Motor neuron (in vitro differentiated cells): ENCODE measurements around the gene AMZ2. TPM values are rescaled to one million over a fixed set of nuclear protein-coding genes. Genes with fewer than 3 reads are reported as not detected.
"Not testable (repeated sequence)": the region's sequence is repeated elsewhere in the genome, so short reads cannot be mapped to it uniquely, and the experiment has no call there.

Experiments
- ATAC-seq, 8 experiments: fragments of 200-7000 bp; cut with Tn5 transposase; replicated peaks in 6 of 8; 2 replicates each; pipeline ENCODE4 v1.8.0; 2021; ENCODE audit warnings: mild to moderate bottlenecking in 8 of 8, moderate library complexity in 8 of 8
- H3K27ac ChIP-seq, 2 donors: fragments of 250-450 bp; sonication (Bioruptor Pico); 2 replicates each; pipeline ENCODE4 v1.9.0; 2021; ENCODE audit warnings: antibody characterized with exemption in 2 of 2, mild to moderate bottlenecking in 2 of 2, moderate library complexity in 1 of 2
- H3K4me1 ChIP-seq, 2 donors: fragments of 250-450 bp; sonication (Bioruptor Pico); replicated peaks in 1 of 2; 2 replicates each; pipeline ENCODE4 v1.6.1; 2021; ENCODE audit warnings: antibody characterized with exemption in 2 of 2, mild to moderate bottlenecking in 2 of 2, moderate library complexity in 1 of 2
- H3K4me3 ChIP-seq, 5 donors: fragments of 250-450 bp; sonication (Bioruptor Pico); 2 replicates each; pipeline ENCODE4 v1.9.0; 2021; ENCODE audit warnings: antibody characterized with exemption in 5 of 5, mild to moderate bottlenecking in 5 of 5, moderate library complexity in 4 of 5
- WGBS, 10 experiments: fragments of 450-650 bp; shearing (Covaris generic); methylation state at CpG; one replicate each; pipeline ENCODE4 v1.0.0; 2022; 5-methylcytosine and 5-hydroxymethylcytosine counted together
- in situ Hi-C, 9 experiments: fragments of 400-800 bp; cut with MboI; loops; one replicate each; pipeline ENCODE4 v1.15.0; 2021; ENCODE audit warnings: low sequenced_read_pairs in 9 of 9, low pct_unique_long_range_greater_than_20kb in 2 of 9; ENCODE audit not compliant: unreplicated experiment in 9 of 9
- total RNA-seq, 8 experiments: library from RNA; unstranded; fragments of 300-600 nt; gene quantifications; 2 replicates each; pipeline versions ENCODE4 v1.2.3 to v1.2.4, GENCODE V29; 2022

The AMZ2 gene
- total RNA-seq, 8 experiments from 2014 or later, result 60.9 to 114 (median 100) TPM

- WGBS, 10 experiments, result 60 to 94% (median 89%) methylated on average over 1 to 10 of the region's 17 CpGs; no CpG with 5 or more reads in 3 of the 10 experiments
- in situ Hi-C loops, result no loop called here
- Histone ChIP-seq H3K4me1 (no peaks in the 10 kb centered on the region), H3K4me3 (no peak overlapping the region), H3K27ac (no peak overlapping the region)
- ATAC-seq, result no peak
Observed at GRCh38 chr17:68228817-68229570, 18.8 kb upstream of the AMZ2 start.

- in situ Hi-C loops, result no loop called here
- Histone ChIP-seq H3K4me1 (no peaks in the 10 kb centered on the region), H3K27ac (no peak overlapping the region), H3K4me3 (no peak overlapping the region)
- WGBS, 10 experiments, result 80 to 100% (median 100%) methylated on average over 1 to 4 of the region's 8 CpGs; no CpG with 5 or more reads in 7 of the 10 experiments
- ATAC-seq, result no peak
Observed at GRCh38 chr17:68229619-68230018, 18.2 kb upstream of the AMZ2 start.

- H3K4me1 ChIP-seq, H3K4me3 ChIP-seq, ATAC-seq, H3K27ac ChIP-seq, in situ Hi-C loops: not testable (repeated sequence)
- 67 to 100% (median 91%) methylated on average over 1 to 4 of the region's 4 CpGs; no CpG with 5 or more reads in 2 of the 10 experiments for WGBS, 10 experiments
Observed at GRCh38 chr17:68231131-68231530, 16.7 kb upstream of the AMZ2 start.

GRCh38 chr17:68231541-68231940 lies 16.3 kb upstream of the AMZ2 start:
- ATAC-seq, result no peak
- WGBS, 10 experiments, result 100% methylated on average over 1 of the region's 1 CpG; no CpG with 5 or more reads in 9 of the 10 experiments
- H3K27ac ChIP-seq, result no peak overlapping the region
- no peak overlapping the region for H3K4me3 ChIP-seq
- in situ Hi-C loops, result no loop called here
- H3K4me1 ChIP-seq, result no peaks in the 10 kb centered on the region

- peak in 2 of 8 experiments; percentile 28 to 77 for ATAC-seq
- H3K4me3 ChIP-seq, H3K4me1 ChIP-seq, in situ Hi-C loops, H3K27ac ChIP-seq: not testable (repeated sequence)
- 60 to 100% (median 80%) methylated on average over 1 of the region's 1 CpG; no CpG with 5 or more reads in 7 of the 10 experiments for WGBS, 10 experiments
Observed at GRCh38 chr17:68232741-68233140, 15.1 kb upstream of the AMZ2 start.

- H3K4me1 ChIP-seq, in situ Hi-C loops, H3K27ac ChIP-seq, H3K4me3 ChIP-seq: not testable (repeated sequence)
- peak in 7 of 8 experiments; percentile 32 to 89 (median 67) for ATAC-seq
- WGBS, 10 experiments, result 49 to 100% (median 85%) methylated on average over 1 to 11 of the region's 12 CpGs; no CpG with 5 or more reads in 1 of the 10 experiments
Observed at GRCh38 chr17:68234726-68235335, 13.0 kb upstream of the AMZ2 start.

- peak in 5 of 8 experiments; percentile 38 to 69 (median 65) for ATAC-seq
- WGBS, 10 experiments, result 30 to 100% (median 73%) methylated on average over 2 to 3 of the region's 11 CpGs; no CpG with 5 or more reads in 6 of the 10 experiments
- in situ Hi-C loops, H3K4me3 ChIP-seq, H3K27ac ChIP-seq, H3K4me1 ChIP-seq: not testable (repeated sequence)
Observed at GRCh38 chr17:68235336-68235791, 12.5 kb upstream of the AMZ2 start.

- ATAC-seq, H3K4me1 ChIP-seq, in situ Hi-C loops, H3K27ac ChIP-seq, H3K4me3 ChIP-seq: not testable (repeated sequence)
- WGBS, 10 experiments, result 60 to 100% (median 87%) methylated on average over 1 to 11 of the region's 16 CpGs; no CpG with 5 or more reads in 1 of the 10 experiments
Observed at GRCh38 chr17:68237369-68238163, 10.3 kb upstream of the AMZ2 start.

- in situ Hi-C loops, result no loop called here
- H3K27ac ChIP-seq, result no peak overlapping the region
- 43 to 100% (median 71%) methylated on average over 1 to 3 of the region's 3 CpGs; no CpG with 5 or more reads in 1 of the 10 experiments for WGBS, 10 experiments
- ATAC-seq, result peak in 1 of 8 experiments; percentile 65
- H3K4me1 ChIP-seq, result no peaks in the 10 kb centered on the region
- no peak overlapping the region for H3K4me3 ChIP-seq
Observed at GRCh38 chr17:68238164-68238870, 9.5 kb upstream of the AMZ2 start.

GRCh38 chr17:68238871-68239253 lies 9.0 kb upstream of the AMZ2 start:
- 49 to 100% (median 87%) methylated on average over 1 to 3 of the region's 3 CpGs; no CpG with 5 or more reads in 3 of the 10 experiments for WGBS, 10 experiments
- in situ Hi-C loops, result no loop called here
- Histone ChIP-seq H3K4me1 (no peaks in the 10 kb centered on the region), H3K4me3 (no peak overlapping the region), H3K27ac (no peak overlapping the region)
- peak in 1 of 8 experiments; percentile 60 for ATAC-seq

GRCh38 chr17:68239632-68240366 lies 8.0 kb upstream of the AMZ2 start:
- in situ Hi-C loops, result no loop called here
- Histone ChIP-seq H3K27ac (no peak overlapping the region), H3K4me1 (no peaks in the 10 kb centered on the region), H3K4me3 (no peak overlapping the region)
- 60 to 100% (median 87%) methylated on average over 1 to 4 of the region's 4 CpGs; no CpG with 5 or more reads in 1 of the 10 experiments for WGBS, 10 experiments
- ATAC-seq, result no peak
